ENCODE measurements around the gene SLC16A6.
"Not testable (repeated sequence)": the region's sequence is repeated elsewhere in the genome, so short reads cannot be mapped to it uniquely, and the experiment has no call there.

The SLC16A6 gene

DNA sequence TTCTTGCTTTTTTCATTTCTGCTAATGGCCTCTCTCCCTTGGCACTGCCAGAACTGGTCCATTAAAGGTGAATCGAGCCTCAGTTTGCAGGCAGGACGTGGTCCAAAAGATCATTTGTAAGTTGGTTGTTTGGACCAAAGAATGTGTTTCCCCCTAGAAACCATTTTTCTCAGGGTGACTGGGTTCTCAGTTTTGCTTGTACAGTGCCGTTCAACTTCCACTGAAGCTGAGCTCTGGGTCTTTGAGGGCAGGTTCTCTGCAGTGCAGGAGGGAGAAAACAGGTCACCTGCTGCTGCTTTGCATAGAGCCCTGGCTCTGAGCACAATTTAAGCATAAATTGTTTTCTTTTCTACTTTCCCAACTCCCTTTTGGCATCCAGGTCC is 52.1 kb downstream of the SLC16A6 start:
- Histone ChIP-seq H3K4me3 (ENCODE audit: low read length) (no peak overlapping the region), H3K4me1 (ENCODE audit: control insufficient read depth, low read depth, low read length) (no peaks in the 10 kb centered on the region), H3K27me3 (ENCODE audit: control insufficient read depth, insufficient read depth, low read length) (no peaks in the 10 kb centered on the region), H3K27ac (ENCODE audit: low read length) (no peak overlapping the region), H3K9me3 (ENCODE audit: control insufficient read depth, low read depth, low read length) (no peaks in the 10 kb centered on the region), H3K36me3 (ENCODE audit: control insufficient read depth, low read depth, low read length) (no peaks in the 10 kb centered on the region), H3K9ac (ENCODE audit: low read length) (no peak overlapping the region)

- H3K9ac ChIP-seq (ENCODE audit: low read length): no peak overlapping the region
- H3K9me3 ChIP-seq (ENCODE audit: control insufficient read depth, low read depth, low read length): no peaks in the 10 kb centered on the region
- no peaks in the 10 kb centered on the region for H3K36me3 ChIP-seq (ENCODE audit: control insufficient read depth, low read depth, low read length)
- H3K27me3 ChIP-seq (ENCODE audit: control insufficient read depth, insufficient read depth, low read length): no peaks in the 10 kb centered on the region
- H3K27ac ChIP-seq (ENCODE audit: low read length): no peak overlapping the region
- H3K4me1 ChIP-seq (ENCODE audit: control insufficient read depth, low read depth, low read length): no peaks in the 10 kb centered on the region
- H3K4me3 ChIP-seq (ENCODE audit: low read length): no peak overlapping the region
These were observed 52.6 kb downstream of the SLC16A6 start for GRCh38 chr17:68238164-68238870.

- H3K4me1 ChIP-seq (ENCODE audit: control insufficient read depth, low read depth, low read length); H3K9ac ChIP-seq (ENCODE audit: low read length); H3K27me3 ChIP-seq (ENCODE audit: control insufficient read depth, insufficient read depth, low read length); H3K9me3 ChIP-seq (ENCODE audit: control insufficient read depth, low read depth, low read length); H3K4me3 ChIP-seq (ENCODE audit: low read length); H3K36me3 ChIP-seq (ENCODE audit: control insufficient read depth, low read depth, low read length); H3K27ac ChIP-seq (ENCODE audit: low read length): not testable (repeated sequence)
These were observed 53.4 kb downstream of the SLC16A6 start for GRCh38 chr17:68237369-68238163.

- H3K4me3 ChIP-seq (ENCODE audit: low read length); H3K4me1 ChIP-seq (ENCODE audit: control insufficient read depth, low read depth, low read length); H3K27ac ChIP-seq (ENCODE audit: low read length); H3K9me3 ChIP-seq (ENCODE audit: control insufficient read depth, low read depth, low read length); H3K36me3 ChIP-seq (ENCODE audit: control insufficient read depth, low read depth, low read length); H3K9ac ChIP-seq (ENCODE audit: low read length); H3K27me3 ChIP-seq (ENCODE audit: control insufficient read depth, insufficient read depth, low read length): not testable (repeated sequence)
These were observed 55.6 kb downstream of the SLC16A6 start for GRCh38 chr17:68235336-68235791.

- not testable (repeated sequence) for H3K27me3 ChIP-seq (ENCODE audit: control insufficient read depth, insufficient read depth, low read length); H3K9me3 ChIP-seq (ENCODE audit: control insufficient read depth, low read depth, low read length); H3K27ac ChIP-seq (ENCODE audit: low read length); H3K4me3 ChIP-seq (ENCODE audit: low read length); H3K9ac ChIP-seq (ENCODE audit: low read length); H3K4me1 ChIP-seq (ENCODE audit: control insufficient read depth, low read depth, low read length); H3K36me3 ChIP-seq (ENCODE audit: control insufficient read depth, low read depth, low read length)
These were observed 56.1 kb downstream of the SLC16A6 start for GRCh38 chr17:68234726-68235335.

DNA sequence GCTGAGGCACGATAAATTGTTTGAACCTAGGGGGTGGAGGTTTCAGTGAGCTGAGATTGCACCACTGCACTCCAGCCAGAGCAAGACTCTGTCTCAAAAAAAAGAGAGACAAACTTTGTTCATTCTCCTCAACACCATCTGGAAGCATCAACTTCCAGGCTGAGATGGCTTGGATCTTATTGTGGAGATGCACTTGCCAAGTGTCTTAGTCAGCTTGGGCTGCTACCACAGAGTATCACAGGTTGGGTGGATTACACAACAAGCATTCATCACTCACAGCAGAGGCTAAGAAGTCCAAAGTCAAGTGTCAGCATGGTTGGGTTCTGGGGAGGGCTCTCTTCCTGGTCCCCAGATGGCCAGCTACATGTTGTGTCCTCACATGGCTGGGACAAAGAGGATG is 58.2 kb downstream of the SLC16A6 start:
- not testable (repeated sequence) for H3K4me3 ChIP-seq (ENCODE audit: low read length); H3K27ac ChIP-seq (ENCODE audit: low read length); H3K9me3 ChIP-seq (ENCODE audit: control insufficient read depth, low read depth, low read length); H3K36me3 ChIP-seq (ENCODE audit: control insufficient read depth, low read depth, low read length); H3K4me1 ChIP-seq (ENCODE audit: control insufficient read depth, low read depth, low read length); H3K9ac ChIP-seq (ENCODE audit: low read length); H3K27me3 ChIP-seq (ENCODE audit: control insufficient read depth, insufficient read depth, low read length)

- Histone ChIP-seq H3K27me3 (ENCODE audit: control insufficient read depth, insufficient read depth, low read length) (no peaks in the 10 kb centered on the region), H3K27ac (ENCODE audit: low read length) (no peak overlapping the region), H3K9me3 (ENCODE audit: control insufficient read depth, low read depth, low read length) (no peaks in the 10 kb centered on the region), H3K4me3 (ENCODE audit: low read length) (no peak overlapping the region), H3K4me1 (ENCODE audit: control insufficient read depth, low read depth, low read length) (no peaks in the 10 kb centered on the region), H3K36me3 (ENCODE audit: control insufficient read depth, low read depth, low read length) (no peaks in the 10 kb centered on the region), H3K9ac (ENCODE audit: low read length) (no peak overlapping the region)
These were observed 59.4 kb downstream of the SLC16A6 start for GRCh38 chr17:68231541-68231940.

DNA sequence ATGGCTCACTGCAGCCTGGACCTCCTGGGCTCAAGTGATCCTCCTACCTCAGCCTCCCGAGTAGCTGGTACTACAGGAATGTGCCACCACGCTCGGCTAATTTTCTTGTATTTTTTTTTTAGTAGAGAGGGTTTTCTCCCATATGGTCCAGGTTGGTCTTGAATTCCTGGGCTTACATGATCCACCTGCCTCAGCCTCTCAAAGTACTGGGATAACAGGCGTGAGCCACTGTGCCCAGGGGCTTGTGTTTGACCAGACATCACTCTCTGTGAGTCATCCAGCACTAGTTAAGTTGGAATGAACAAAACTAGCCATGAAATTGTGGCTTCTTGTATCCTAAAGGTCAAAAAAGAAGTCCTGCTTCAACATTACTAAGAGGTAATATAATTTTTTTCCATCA is 59.8 kb downstream of the SLC16A6 start:
- not testable (repeated sequence) for H3K27ac ChIP-seq (ENCODE audit: low read length); H3K4me1 ChIP-seq (ENCODE audit: control insufficient read depth, low read depth, low read length); H3K27me3 ChIP-seq (ENCODE audit: control insufficient read depth, insufficient read depth, low read length); H3K9ac ChIP-seq (ENCODE audit: low read length); H3K36me3 ChIP-seq (ENCODE audit: control insufficient read depth, low read depth, low read length); H3K4me3 ChIP-seq (ENCODE audit: low read length); H3K9me3 ChIP-seq (ENCODE audit: control insufficient read depth, low read depth, low read length)

- no peaks in the 10 kb centered on the region for H3K36me3 ChIP-seq (ENCODE audit: control insufficient read depth, low read depth, low read length)
- no peak overlapping the region for H3K27ac ChIP-seq (ENCODE audit: low read length)
- H3K27me3 ChIP-seq (ENCODE audit: control insufficient read depth, insufficient read depth, low read length): no peaks in the 10 kb centered on the region
- H3K9ac ChIP-seq (ENCODE audit: low read length): no peak overlapping the region
- no peaks in the 10 kb centered on the region for H3K9me3 ChIP-seq (ENCODE audit: control insufficient read depth, low read depth, low read length)
- H3K4me1 ChIP-seq (ENCODE audit: control insufficient read depth, low read depth, low read length): no peaks in the 10 kb centered on the region
- no peak overlapping the region for H3K4me3 ChIP-seq (ENCODE audit: low read length)
These were observed 61.3 kb downstream of the SLC16A6 start for GRCh38 chr17:68229619-68230018.

DNA sequence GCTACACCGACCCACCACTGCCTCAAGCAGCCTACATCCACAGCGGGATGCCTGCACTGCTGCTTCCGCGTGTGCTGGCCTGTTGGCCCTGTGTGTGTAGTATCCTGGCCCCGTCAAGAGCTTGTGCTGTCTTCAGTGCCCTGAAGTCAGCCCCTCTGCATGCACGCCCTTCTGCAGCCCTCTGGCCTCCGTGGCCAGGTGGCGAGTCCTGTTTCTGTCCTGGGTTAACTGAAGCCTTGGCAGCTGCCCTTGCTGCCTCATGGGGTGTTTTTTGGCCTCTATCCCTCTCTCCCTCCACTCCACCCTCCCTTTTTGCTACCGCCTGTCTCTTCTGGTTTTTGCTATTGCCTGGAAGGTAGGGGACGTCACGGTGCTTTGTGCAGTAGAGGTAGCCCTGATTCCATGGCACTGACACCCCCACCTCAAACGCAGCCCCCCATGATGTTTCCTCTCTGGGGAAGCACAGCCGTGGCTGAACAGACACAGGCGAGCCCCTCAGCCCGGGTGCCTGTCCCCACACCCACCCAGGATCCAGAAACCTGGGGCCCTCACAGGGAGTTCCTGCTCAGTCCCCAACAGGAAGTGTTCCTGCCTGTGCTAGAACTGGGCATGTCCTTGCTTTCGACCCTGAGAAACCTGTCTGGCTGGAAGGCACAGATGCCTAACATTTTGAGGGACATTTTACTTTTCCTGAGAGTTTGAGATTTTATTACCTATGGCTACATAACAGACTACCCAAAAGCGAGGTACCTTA is 61.9 kb downstream of the SLC16A6 start:
- Histone ChIP-seq H3K9ac (ENCODE audit: low read length) (no peak overlapping the region), H3K4me1 (ENCODE audit: control insufficient read depth, low read depth, low read length) (no peaks in the 10 kb centered on the region), H3K9me3 (ENCODE audit: control insufficient read depth, low read depth, low read length) (no peaks in the 10 kb centered on the region), H3K4me3 (ENCODE audit: low read length) (no peak overlapping the region), H3K27ac (ENCODE audit: low read length) (no peak overlapping the region), H3K36me3 (ENCODE audit: control insufficient read depth, low read depth, low read length) (no peaks in the 10 kb centered on the region), H3K27me3 (ENCODE audit: control insufficient read depth, insufficient read depth, low read length) (no peaks in the 10 kb centered on the region)

GRCh38 chr17:68228039-68228680 is 62.8 kb downstream of the SLC16A6 start:
- not testable (repeated sequence) for H3K27ac ChIP-seq (ENCODE audit: low read length); H3K9me3 ChIP-seq (ENCODE audit: control insufficient read depth, low read depth, low read length); H3K4me1 ChIP-seq (ENCODE audit: control insufficient read depth, low read depth, low read length); H3K36me3 ChIP-seq (ENCODE audit: control insufficient read depth, low read depth, low read length); H3K9ac ChIP-seq (ENCODE audit: low read length); H3K4me3 ChIP-seq (ENCODE audit: low read length); H3K27me3 ChIP-seq (ENCODE audit: control insufficient read depth, insufficient read depth, low read length)
